Stimulated activated CD8-positive, alpha-beta memory T cell treated with anti-CD3 and anti-CD28 coated beads, Interleukin-12 subunit alpha, Interleukin-12 subunit beta, amount 100 ng/mL, for 24 hours (primary cell): ENCODE data around the gene ZNF782.
"Not testable (repeated sequence)": the region's sequence is repeated elsewhere in the genome, so short reads cannot be mapped to it uniquely, and the experiment has no call there.

ENCODE experiments used
- DNase-seq: peaks from one replicate; pipeline ENCODE4 v3.0.0-alpha.2; 2020; ENCODE audit errors: extremely low read depth

ZNF782 gene

DNA sequence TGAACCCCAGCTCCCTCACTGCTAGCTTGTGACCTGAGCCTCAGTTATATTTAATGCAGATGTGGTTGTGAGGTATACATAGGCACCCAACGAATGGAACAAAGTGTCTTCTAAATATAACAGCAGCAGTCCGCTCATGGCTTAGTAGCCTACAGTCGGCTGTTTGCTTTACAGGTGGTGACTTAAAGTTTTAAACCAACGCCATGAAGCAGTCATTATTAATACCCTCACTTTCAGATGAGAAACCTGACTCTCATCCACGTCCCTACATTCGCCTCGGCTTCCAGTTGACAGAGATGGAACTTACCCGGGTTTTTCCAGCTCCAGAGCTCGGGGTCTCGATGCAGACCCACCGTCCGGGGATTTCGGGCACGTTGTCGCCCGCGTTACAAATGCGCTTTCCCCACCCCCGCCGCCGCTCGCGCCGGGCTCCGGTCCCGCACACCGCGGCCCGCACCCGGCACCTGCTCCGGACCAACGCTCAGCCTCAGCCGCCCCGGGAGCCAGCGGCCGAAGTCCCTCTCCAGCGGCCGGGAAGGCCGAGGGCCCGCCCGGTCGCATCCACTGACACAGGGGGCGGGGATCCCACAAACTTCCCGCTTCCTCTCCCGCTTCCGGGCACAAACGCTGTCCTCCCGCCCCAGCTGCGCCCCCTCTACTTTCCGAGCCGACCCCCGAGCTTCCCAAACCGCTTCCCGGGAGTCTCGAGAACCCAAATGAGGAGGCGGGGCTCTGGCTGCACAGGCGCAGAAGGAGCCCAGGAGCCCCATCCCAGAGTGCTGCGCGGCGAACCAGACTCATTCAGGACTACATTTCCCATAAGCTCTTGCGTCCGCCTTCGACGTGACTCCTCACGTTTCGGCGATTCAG is at the start of gene ZNF782:
Gene ZNF782 (minus strand): TSS at position 734 of the 870 bp plus-strand sequence. CDS start 2,553 bp downstream, outside the sequence.
- DNase-seq, result peak; percentile 72

DNA sequence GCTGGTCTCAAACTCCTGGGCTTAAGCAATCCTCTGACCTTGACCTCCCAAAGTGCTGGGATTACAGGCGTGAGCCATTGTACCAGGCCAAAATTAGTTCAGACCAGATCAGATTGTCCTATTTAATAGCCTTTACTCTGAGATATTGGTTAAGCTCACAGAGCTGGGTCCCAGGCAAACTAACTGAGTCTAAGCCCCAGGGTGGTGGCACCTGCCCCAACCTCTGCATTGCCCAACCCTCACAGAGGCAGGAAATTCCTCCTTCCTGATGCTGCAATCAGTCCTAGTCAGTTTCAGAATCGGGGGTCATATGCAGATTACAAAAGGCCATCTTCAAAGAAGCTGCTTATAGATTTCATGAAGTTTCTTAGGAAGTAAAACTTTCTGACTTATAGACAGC is 45.7 kb upstream of the ZNF782 start:
- DNase-seq, result not testable (repeated sequence)

DNA sequence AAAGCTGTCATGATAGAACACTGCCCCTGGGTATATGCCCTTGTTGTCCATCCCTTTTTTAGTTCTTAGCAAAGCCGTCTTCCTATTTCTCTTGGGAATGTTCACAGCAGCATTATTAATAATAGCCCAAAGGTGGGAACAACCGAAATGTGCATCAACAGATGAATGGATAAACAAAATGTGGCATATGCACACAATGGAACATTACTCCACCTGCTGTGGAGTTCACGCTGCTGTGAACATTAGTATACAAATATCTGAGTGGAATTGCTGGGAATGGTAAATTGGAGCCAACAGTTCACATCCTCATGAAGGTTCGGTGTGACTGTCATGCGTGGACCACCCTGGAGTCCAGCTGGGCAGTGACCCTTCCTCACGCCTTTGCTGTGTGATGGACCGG is 37.8 kb upstream of the ZNF782 start:
- DNase-seq, result no peak

DNA sequence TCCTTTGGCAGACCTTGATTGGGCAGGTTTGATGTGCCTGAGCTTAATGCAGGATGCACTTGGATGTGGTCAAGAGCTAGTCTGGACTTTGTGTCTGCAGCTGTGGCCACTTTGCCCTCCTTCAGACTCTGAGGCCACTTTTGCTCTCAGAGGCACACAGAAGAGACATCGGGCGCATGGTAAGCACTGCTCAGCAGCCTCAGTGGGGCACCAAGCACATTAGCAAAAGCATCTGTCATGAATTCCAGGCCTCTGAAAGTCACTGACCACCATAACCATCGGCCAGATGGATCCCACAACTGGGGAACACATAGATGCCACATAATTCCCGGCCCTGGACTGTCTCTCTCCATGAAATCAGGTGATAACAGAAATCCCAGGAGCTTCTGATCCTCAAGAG is 34.3 kb upstream of the ZNF782 start:
- DNase-seq, result no peak

DNA sequence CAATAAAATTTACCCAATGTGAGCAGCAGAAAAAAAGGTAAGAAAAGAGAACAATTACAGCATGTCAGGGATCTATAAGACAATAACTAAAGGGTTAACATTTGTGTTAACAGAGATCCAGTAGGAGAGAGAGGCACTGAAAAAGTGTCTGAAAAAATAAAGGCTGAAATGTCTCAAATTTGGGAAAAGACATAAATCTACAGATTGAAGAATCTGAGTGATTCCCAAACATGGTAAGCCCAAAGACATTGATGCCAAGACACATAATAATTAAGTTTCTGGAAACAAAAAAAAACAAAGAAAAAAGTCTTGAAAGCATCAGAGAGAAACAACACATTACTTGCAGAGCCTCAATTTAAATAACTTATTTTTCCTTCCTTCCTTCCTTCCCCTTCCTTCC is 31.1 kb upstream of the ZNF782 start:
- DNase-seq, result no peak

DNA sequence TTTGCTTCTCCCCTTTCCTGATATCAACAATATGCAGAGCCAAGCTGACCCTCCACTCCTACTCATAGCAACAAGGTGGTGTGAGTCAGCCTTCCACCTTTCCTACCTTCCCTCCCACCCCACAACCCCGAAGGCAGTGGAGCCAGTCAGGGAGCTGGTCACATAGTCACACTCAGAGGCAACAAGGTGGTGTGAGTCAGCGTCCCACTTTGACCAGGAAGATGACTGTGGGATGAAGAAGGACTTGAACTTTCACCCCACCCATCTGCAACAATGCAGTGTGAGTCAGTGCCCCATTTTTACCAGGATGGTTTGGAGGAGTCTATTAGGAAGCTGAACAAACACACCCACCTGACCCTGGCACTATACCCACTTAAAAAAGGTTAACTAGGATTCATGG is 30.1 kb upstream of the ZNF782 start:
- DNase-seq, result no peak

DNA sequence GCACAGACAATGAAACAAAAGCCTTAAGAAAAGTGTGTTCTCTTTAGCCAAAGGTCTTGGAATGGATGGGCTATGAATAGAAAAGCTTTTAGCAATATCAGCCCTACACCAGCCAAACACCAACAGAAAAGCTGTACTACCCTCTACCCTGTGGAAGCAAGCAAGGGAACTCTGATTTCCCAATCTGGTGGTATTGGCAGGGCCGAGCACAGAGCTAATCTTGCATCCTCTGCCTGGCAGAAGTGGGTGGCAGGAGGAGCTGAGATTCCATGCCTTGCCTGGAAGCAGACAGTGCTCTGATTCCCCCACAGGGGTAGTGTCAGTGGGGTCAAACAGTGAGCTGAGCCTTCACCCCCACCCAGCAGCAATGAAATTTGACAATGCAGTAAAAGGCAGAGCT is 29.6 kb upstream of the ZNF782 start:
- DNase-seq, result no peak

DNA sequence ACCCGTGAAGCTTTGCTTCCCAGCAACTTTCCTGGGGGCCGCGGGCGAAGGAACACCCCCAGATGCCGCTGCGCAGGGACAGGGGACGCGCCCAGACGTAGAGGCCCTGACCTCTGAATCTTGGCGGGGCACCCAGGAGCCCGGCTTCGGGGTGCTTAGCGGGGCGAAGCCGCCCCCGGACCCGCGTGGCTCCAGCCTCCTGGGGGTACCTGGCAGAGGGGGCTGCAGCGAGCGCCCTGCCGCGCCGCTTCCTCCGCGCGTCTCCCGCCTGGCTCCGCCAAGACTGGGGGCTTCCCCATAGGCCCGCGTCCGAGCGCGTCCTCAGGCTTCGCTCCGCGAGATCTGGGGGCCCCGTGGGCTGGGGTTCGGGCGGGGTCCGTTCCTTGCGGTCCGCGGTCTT is 23.0 kb upstream of the ZNF782 start:
- no peak for DNase-seq

DNA sequence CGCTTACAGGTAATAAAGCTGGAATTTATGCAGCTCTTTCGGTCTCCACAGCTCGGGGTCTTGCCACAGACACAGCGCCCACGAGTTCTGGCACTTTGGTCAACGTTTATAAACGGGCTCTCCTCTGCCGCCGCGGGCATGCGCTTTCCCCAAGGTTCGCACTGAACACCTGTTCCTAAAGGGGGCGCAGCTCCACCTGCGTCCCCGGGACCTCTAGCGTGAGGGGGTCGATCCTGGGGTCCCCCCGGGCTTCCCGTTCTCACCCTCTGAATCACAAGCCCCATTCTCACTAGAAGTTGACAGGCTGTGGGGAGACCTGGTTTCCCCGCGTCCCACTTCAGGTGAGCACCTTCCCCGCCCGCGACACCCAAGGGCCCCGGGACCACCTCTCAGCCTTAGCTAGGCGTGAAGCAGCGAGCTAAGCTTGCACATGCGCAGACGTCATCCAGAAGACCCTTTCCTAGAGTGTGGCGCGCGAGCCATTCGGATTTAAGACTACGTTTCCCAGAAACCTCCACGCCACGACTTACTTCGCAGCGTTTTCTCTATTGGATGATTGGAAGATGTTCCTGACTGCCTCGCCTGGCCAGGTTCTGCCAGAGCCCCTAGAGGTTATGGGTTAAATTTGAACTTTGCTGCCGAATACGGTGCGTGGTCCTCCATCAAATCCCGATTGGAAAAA is 21.3 kb upstream of the ZNF782 start:
- no peak for DNase-seq

DNA sequence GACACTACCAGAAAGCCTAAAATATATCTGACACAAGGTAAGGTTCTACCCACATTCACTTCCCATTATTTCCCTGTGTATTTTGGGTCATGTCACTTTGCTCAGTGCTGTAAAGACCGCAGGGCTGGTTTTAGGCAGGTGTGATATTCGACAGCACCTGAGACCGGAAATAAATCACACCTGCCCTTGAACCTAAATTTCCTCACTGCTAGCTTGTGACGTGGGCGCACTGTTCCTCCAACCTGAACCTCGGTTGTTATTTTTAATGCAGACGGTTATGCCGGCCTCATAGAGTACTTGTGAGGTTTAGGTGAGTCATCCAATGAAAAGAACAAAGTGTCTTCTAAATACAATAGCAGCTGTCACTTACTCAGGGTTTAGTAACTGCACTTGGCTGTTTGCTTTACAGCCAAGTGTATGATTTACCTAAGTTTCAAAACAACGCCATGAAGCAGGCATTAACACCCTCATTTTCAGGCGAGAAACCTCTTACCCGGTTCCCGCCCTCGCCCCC is 20.7 kb upstream of the ZNF782 start:
- no peak for DNase-seq

DNA sequence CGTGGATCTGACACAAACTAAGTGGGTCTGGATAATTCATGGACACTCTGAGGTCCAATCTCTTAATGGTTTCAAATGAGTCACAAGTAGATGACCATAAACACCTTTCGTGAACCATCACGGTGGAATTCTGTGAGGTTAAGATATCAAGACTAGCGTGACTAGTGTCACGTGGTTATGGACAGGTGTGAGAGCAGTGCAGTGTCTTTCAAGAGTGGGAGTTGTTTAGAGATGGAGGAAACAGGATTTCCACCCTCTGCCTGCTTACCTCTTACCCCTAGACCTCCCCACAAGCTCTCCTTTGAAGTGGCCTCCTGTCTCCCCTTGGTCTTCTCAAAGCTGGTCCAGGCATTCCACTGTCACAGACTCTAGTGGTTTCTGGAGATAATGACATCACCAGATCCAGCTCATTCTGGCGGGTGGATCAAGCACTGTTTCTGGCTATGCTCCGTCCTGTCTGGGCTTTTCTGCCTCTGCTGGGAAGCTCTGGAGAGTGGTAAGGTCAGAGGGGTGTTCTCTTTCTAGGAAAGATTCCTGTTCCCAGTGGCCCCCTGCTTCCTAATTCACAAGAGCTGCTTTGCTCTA is 20.0 kb upstream of the ZNF782 start:
- DNase-seq, result no peak

DNA sequence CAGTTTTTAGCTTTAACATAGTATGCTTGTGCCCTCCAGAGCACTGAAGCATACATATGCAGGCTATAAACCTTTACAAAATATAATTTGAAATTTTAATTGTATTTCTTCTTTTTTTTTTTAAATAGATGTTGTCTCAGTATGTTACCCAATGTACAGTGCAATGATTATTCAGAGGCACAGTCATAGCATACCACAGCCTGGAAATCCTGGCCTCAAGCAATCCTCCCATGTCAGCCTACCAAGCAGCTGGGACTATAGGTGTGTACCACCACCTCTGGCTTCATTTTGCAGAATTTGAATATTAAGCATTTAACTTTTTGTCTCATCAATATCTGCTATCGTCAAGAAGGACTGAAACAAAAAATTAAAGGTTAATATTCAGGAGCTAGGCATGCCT is 16.9 kb upstream of the ZNF782 start:
- no peak for DNase-seq

DNA sequence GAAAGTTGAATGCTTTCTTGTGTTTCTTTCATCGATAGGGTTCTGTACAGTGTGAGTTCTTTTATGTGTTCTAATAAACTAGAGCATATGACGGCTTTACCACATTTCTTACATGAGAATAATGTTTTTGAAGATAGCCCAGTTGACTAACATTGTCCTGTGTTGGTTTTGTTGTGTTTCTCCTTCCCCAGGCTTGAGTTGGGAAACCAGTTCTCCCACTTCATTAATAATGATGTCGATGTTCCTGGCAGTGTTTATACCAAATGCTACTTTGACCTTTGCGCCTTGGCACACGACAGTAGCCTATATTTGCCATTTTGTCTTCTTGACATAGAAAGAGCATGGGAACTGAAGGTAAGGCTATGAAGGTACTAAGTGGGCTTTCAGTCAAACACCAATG is 14.4 kb upstream of the ZNF782 start:
- no peak for DNase-seq

DNA sequence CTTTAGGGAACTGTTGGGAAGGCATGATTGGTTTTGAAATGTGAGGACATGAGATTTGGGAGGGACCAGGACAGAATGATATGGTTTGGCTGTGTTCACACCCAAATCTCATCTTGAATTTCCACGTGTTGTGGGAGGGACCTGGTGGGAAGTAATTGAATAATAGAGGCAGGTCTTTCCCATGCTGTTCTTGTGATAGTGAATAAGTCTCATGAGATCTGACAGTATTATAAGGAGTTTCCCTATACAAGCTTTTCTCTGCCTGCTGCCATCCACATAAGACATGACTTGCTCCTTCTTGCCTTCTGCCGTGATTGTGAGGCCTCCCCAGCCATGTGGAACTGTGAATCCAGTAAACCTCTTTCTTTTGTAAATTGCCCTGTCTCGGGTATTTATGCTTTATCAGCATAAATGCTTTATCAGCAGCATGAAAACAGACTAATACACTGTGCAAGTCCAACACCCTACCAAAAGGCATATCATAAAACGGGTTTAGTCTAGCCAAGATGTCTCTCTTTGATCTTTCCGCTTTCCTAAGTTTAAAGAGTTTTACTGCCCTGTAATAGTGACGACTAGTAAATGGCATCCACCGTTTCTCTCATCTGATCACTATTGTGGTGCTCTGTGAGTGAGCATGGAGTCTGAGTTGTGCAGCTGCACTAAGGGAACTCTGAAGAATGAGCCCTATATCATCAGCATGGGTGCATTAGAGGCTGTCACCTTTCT is 12.9 kb upstream of the ZNF782 start:
- no peak for DNase-seq

DNA sequence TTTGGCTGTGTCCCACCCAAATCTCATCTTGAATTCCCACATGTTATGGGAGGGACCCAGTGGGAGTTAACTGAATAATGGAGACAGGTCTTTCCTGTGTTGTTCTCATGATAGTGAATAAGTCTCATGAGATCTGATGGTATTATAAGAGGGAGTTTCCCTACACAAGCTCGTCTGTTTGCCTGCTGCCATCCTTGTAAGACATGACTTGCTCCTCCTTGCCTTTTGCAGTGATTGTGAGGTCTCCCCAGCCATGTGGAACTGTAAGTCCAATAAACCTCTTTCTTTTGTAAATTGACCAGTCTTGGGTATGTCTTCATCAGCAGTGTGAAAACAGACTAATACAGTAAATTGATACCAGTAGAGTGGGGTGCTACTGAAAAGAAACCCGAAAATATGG is 10.9 kb upstream of the ZNF782 start:
- DNase-seq, result not testable (repeated sequence)

DNA sequence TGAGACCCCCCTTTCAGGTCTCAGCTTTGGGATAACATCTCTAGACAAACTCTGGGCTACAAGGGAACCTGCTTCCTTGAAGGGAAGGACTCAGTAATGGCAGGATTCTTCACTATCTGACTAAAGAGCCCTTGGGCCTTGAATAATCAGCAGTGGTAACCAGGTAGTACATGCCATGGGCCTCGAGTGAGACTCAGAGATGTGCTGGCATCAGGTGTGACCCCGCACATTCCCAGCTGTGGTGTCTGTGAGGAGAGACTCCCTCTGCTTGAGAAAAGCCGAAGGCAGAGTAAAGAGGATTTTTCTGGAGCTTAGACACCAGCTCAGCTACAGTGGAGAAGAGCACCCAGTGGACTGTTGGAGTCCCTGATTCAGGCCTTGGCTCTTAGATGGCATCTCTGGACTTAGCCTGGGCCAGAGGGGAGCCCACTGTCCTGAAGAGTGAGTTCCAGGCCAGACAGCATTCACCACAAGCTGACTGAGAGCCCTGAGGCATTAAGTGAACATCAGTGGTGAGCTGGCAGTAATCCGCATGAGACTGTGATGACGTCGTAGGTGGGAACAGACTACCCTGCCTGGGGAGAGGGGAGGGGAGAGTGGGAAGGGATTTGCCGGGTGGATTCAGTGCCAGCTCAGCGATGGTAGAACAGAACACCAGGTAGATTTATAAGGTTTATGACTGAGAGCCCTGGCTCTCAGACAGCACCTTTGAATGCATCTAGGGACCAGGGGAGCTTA is 5.3 kb upstream of the ZNF782 start:
- no peak for DNase-seq

DNA sequence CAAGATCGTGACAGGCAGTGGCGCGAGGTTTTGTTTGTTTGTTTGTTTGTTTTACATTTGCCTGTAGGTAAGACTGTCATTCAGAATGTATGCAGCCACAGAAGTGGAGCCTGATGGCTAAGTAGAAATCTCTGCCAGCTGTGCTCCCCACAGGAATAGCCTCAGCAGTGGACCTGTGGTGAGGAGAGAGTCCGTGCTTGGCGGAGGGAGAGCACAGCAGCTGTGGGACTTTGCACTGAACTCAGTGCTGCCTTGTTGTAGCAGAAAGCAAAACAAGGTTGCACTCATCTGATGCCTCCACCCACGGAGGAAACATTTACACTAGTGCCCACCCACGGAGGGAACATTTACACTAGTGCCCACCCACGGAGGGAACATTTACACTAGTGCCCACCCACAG is 4.4 kb upstream of the ZNF782 start:
- DNase-seq, result no peak

DNA sequence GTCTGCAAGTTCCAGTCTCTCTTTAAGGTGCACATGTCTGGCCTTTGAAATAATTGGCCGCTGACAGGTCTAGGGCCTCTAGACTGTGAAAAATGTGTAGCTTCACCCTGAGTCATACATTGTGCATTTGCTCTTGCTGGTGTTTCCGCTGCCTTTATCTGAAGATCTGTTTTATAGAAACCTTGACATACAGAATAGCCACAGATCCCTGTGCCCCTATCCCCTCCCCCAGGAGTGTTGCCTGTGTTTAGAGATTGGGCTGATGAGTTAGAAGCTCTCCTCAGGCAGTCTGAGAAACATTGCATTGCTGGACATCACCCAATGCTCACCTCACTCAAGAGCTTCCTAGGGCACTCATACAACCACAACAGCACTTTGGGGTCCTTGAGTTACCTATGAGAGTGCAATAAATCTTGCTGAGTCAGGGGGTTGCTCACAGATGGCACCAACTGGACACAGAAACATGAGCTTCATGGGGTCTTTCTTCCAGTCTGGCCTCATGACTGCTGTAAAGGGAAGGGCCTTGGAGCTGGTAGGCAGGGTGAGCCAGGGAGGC is 3.8 kb upstream of the ZNF782 start:
- no peak for DNase-seq

DNA sequence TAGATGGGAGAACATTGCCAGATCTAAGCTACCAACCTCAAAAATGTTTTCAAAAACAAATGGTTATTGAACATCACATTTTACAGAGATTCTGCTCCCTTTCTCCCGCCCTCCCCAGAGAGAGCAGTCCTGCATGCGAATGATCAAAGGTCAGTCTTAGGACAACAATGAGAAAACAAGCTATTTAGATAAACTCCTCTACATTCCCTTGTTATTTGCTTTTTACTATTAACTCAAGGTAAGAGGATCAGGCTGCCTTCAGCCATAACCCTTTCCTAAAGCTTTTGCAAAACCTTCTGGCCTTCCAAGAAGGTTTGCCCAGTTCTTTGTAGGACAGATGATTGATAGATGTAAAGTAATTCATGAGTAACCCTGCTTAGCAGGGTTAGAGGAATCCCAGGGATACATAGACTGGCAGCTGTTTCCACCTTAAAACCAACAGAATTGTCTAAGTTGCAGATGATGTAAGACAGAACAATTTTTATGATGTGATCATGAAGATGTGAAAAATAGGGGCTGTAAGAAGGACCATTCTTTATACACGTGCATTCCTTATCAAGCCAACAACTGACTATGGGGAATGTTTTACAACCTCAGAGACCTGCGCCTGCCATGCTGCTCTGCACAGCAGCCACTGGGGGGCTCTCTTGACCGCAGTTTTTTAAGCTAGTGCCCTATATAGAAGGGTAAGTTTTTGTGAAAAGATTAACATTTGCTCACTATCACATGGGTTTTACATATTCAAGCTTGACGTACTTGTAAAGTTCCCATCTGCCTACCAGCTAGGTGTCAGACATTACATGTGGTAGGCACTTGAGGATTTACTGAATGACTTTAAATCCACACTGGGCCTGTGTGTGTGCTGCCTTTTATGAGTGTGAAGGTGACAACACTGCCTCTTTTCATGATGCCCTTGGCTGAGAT is 2.3 kb upstream of the ZNF782 start:
- peak; percentile 39 for DNase-seq
